ENCODE results near the gene PTTG1IP.

Gene PTTG1IP

DNA sequence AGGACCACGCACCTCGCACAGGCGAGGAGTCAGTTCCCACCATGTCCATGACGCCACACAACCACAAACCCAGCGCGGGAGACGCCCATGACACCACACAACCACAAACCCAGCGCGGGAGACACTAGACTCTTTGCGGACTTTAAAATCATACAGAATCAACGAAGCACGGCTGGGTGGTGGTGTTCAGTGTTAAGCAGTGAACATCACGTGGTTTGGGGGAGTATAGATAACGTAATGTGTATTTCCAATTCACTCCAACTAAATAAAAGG lies 19.2 kb downstream of the PTTG1IP start:
- Mint-ChIP-seq H3K36me3 (peaks cover 100% of the 10 kb centered on the region), H3K4me3 (no peak overlapping the region), H3K9me3 (no peaks in the 10 kb centered on the region), H3K27ac (peak overlapping the region; percentile 63), H3K4me1 (peaks cover 27% of the 10 kb centered on the region)
- DNase-seq (ENCODE audit: low spot score in 2 of 2) = no peak
- ATAC-seq = peak; percentile 37

DNA sequence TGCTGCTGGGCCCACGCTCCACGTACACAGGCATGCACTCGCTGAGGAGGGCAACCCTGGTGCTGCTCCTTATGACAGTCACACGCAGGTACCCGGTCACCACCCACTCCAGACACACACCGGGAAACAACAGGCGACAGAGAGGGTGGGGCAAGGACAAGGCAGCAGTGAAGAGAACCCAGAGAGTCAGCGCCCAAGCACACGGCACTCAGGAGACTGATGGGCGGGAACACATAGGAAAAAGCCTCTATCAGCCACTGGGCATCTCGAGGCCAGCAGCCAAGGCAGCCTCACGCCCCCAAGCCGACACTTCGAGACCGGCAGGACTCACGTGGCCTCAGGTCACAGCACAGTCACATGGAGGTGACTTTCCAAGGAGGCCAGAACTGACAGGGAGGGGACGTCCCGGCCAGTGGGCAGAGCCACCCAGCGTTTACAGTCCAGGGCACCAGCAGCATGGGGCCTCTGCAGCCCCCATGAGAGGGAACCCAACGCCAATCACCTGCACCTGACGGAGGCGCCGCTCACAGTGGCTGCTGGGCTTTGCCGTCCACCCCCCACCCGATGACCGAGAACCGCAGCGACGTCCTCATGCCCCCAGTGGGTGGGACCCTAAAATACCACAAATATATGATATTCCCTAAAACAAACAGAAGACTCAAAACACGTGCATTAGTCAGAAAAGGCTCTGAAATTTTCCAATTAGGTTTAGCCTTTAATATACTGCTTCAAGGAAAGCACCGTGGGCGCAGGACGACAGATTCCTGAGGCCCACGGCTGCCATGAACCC lies 19.7 kb downstream of the PTTG1IP start:
- ATAC-seq (no peak), DNase-seq (ENCODE audit: low spot score in 2 of 2) (no peak)
- Mint-ChIP-seq H3K27ac (peak overlapping the region; percentile 63), H3K4me3 (no peak overlapping the region), H3K9me3 (no peaks in the 10 kb centered on the region), H3K4me1 (peaks cover 27% of the 10 kb centered on the region), H3K36me3 (peaks cover 100% of the 10 kb centered on the region)

DNA sequence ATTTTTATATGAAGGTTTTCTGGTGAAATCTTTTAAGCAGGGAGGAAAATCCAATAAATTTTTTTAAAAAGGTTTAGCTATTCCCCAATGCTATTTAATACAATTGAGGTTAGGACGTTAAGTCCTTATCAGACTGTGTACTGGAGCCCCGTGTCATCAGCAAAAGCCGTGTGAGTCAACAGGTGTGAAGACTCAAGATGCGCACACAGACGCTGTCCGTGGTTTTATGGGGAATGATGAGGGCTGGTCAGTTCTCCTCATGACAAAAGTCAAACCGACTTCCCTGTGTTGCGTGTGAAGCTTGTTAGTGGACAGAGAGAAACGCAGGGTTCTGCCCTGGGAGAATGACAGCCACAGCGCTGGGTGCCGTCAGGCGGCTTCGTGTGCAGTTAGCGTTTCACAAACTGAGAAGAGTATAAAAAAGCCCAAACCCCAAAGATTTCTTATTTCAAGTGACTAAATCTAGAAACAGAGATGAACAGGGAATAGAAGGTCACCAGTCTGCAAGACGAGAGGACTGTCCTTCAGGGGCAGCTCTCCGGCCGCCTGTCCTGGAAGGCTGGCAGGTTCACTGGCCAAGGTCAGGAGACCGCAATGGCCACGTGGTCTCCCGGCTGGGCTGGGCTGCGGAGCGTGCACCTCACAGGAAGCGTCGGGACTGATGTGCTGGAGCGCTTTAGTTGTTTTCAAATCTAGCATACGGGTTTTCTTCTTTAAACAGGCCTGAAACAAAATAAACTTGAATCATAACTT lies 22.4 kb downstream of the PTTG1IP start:
- ATAC-seq = no peak
- Mint-ChIP-seq H3K9me3 (no peaks in the 10 kb centered on the region), H3K27ac (peak overlapping the region; percentile 34), H3K36me3 (peaks cover 81% of the 10 kb centered on the region), H3K4me1 (peaks cover 32% of the 10 kb centered on the region), H3K4me3 (no peak overlapping the region)
- no peak for DNase-seq (ENCODE audit: low spot score in 2 of 2)

DNA sequence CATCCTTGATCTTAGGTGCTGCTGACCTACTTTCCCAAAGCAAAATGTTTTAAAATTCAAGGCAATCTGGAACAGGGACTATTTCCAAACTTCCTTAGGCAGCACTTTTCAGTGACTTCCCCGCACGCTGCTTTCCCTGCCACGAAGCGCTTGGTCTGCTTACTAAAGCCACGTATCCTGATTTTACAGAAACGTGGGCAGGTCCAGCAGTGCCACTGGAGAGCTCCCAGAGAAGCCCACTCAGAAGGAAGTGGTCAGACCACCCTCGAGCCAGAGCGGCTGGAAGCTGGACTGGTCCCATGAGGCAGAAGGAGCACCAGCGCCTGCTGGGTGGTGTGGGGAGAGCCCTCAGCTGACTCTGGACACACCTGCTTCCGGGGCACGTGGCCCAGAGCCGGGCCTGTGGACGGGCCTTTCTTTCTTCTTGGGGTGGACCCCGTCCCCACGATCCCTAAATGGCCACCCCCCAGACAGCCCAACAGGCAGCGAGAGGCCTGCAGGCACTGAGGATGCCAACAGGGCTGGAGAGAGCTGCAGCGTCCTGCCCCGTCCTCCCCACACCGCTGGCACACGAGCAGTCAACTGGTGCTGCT lies 23.2 kb downstream of the PTTG1IP start:
- peaks cover 73% of the 10 kb centered on the region for H3K36me3 Mint-ChIP-seq
- no peak for ATAC-seq
- H3K9me3 Mint-ChIP-seq = no peaks in the 10 kb centered on the region
- H3K27ac Mint-ChIP-seq = no peak overlapping the region
- peaks cover 31% of the 10 kb centered on the region for H3K4me1 Mint-ChIP-seq
- DNase-seq (ENCODE audit: low spot score in 2 of 2) = no peak
- no peak overlapping the region for H3K4me3 Mint-ChIP-seq

DNA sequence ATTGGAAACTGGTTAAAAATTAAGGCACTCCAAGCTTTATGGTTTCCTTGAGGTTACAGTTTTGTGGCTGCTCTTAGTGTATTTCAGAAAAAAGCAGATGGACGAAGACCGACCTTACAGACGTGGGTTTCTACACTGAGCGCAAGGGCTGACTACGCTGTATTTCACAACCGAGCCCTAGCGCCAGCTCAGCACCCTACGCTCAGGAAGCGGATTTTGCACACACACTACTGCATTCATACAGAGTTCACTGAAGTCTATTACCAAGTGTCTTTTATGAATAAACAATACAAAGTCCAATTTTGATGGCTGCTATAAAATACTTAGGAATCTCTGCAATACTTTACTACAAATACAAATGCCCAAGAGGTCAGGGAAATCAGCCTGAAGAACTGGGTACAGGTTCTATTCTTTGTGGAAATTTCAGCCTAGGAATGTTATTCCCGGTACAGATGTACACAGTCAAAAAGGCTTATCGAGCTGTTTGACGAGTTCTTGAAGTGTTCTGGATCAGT lies 23.8 kb downstream of the PTTG1IP start:
- H3K36me3 Mint-ChIP-seq = peaks cover 67% of the 10 kb centered on the region
- no peak for ATAC-seq
- H3K9me3 Mint-ChIP-seq = no peaks in the 10 kb centered on the region
- peaks cover 25% of the 10 kb centered on the region for H3K4me1 Mint-ChIP-seq
- no peak overlapping the region for H3K27ac Mint-ChIP-seq
- no peak overlapping the region for H3K4me3 Mint-ChIP-seq
- no peak for DNase-seq (ENCODE audit: low spot score in 2 of 2)

DNA sequence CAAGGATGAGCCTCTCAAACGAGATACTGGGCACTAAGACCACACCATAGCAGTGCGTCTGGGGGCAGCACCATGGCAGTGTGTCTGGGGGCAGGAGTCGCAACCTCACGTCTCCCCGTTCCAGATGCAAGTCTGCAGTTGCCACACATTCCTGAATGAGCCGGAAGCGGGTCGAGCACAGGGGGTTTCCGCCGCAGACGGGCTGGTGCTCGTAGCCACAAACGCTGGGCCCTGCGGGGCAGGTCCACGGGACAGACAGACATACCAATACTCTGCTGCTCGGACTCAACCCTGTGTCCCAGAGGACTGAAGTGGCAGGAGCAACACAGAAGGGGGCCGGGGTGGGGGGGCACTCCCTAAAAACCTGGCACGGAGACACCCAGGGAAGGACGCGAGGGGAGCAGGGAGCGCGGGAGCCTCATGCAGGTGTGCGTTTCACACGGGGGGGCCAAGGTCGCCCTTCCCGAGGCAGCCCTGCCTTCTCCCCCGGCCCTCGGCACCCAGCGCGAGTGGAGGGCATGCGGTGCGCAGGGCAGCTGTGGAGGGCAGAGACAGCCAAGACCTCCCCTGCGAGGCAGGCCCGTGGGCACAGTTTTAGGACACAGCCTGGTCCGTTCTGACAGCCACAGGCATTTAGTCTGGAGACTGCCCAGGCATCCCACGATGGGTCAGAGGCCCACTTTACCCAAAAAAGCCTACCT lies 24.5 kb downstream of the PTTG1IP start:
- Mint-ChIP-seq H3K36me3 (peaks cover 65% of the 10 kb centered on the region), H3K27ac (no peak overlapping the region), H3K9me3 (no peaks in the 10 kb centered on the region), H3K4me1 (peaks cover 18% of the 10 kb centered on the region), H3K4me3 (no peak overlapping the region)
- no peak for ATAC-seq
- DNase-seq (ENCODE audit: low spot score in 2 of 2) = no peak

DNA sequence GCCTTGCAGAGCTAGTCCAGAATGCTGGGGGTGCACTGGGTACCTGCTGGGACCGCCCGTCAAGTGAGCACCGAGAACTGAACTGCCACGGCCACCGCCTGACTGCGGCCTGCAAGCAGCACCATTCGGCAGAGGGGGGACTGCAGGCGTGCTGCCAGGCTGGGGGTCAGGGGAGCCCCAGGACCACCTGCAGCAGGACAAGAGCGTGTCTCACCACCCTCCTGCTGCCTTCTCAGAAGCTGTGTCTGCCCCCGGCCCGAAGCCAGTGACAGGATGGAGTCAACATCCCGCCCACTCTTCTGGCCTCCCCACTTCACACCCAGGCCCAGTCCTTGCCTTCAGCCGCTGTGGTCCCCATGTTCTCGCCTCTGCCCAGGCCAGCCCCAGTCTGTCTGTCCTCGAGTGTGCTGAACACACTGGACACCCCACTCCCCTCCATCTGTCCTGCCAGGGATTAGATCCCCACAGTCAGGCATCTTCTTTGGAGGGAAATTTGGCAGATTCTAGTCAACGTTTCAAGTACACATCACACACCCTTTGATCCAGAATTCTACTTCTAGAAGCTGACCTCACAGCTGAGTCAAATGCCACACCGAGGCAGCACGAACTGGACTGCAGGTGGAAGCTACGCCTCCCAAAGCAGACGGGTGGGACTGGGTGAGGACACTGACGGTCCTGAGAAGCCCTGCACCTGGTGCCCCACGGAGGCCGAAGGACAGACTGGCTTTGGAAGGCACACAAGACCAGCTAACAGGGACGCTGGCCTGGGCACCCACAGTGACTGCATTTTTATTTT lies 26.0 kb downstream of the PTTG1IP start:
- Mint-ChIP-seq H3K9me3 (no peaks in the 10 kb centered on the region), H3K27ac (no peak overlapping the region), H3K4me1 (peaks cover 10% of the 10 kb centered on the region), H3K36me3 (peaks cover 50% of the 10 kb centered on the region), H3K4me3 (no peak overlapping the region)
- no peak for ATAC-seq
- no peak for DNase-seq (ENCODE audit: low spot score in 2 of 2)

DNA sequence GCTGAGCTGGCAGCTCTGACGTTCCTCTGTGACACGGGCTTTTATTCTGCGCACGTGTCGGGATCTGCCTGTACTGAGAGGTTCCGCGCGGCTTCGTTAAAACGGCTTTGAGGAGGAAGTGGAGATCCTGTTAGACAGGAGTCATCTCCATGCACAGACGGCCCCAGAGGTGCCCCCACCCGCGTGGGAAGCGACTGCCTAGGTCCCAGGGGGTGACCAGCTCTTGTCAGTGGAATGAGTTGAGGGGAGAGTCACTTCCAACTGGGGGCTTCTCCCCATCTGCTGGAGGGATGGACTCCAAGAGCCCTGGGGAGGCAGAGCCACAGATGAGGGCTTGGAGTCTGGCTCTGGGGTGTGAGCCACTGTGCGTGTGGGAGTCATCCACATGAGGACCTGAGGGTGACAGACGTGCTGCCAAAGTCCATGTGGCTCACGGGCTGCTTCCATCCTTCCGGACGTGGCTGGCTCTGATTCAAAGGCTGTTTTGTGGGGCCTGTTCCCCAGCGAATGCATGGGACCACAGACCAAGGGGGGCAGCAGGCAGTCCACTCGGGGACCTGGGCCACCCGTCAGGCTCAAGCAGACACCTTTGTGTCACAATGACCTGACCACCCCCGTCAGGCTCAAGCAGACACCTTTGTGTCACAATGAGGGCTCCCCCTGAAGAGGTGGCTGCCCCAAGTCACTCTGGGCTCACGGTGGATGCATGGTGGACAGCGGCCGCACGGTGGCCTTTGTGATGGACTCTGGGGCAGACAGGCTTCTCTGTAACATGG lies 26.8 kb downstream of the PTTG1IP start:
- no peaks in the 10 kb centered on the region for H3K9me3 Mint-ChIP-seq
- H3K4me3 Mint-ChIP-seq = peak overlapping the region; percentile 54
- peaks cover 10% of the 10 kb centered on the region for H3K4me1 Mint-ChIP-seq
- H3K27ac Mint-ChIP-seq = peak overlapping the region; percentile 74
- DNase-seq (ENCODE audit: low spot score in 2 of 2) (no peak), ATAC-seq (peak; percentile 8)
- H3K36me3 Mint-ChIP-seq = peaks cover 42% of the 10 kb centered on the region

DNA sequence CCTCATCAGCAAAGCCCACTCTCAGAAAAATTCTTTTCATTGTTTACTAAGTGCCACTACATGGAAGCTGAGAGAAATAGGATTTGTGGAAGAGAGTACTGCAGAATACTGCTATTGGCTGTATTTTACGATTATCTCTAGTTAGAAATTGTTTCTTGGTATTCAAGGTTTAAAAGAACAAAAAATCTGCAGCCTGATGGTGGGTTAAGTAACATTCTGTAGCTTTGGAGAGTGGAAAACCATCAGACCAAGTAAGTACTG lies 27.3 kb downstream of the PTTG1IP start:
- peak overlapping the region; percentile 54 for H3K4me3 Mint-ChIP-seq
- ATAC-seq = no peak
- DNase-seq (ENCODE audit: low spot score in 2 of 2) = no peak
- peak overlapping the region; percentile 74 for H3K27ac Mint-ChIP-seq
- H3K9me3 Mint-ChIP-seq = no peaks in the 10 kb centered on the region
- peaks cover 10% of the 10 kb centered on the region for H3K4me1 Mint-ChIP-seq
- peaks cover 37% of the 10 kb centered on the region for H3K36me3 Mint-ChIP-seq

DNA sequence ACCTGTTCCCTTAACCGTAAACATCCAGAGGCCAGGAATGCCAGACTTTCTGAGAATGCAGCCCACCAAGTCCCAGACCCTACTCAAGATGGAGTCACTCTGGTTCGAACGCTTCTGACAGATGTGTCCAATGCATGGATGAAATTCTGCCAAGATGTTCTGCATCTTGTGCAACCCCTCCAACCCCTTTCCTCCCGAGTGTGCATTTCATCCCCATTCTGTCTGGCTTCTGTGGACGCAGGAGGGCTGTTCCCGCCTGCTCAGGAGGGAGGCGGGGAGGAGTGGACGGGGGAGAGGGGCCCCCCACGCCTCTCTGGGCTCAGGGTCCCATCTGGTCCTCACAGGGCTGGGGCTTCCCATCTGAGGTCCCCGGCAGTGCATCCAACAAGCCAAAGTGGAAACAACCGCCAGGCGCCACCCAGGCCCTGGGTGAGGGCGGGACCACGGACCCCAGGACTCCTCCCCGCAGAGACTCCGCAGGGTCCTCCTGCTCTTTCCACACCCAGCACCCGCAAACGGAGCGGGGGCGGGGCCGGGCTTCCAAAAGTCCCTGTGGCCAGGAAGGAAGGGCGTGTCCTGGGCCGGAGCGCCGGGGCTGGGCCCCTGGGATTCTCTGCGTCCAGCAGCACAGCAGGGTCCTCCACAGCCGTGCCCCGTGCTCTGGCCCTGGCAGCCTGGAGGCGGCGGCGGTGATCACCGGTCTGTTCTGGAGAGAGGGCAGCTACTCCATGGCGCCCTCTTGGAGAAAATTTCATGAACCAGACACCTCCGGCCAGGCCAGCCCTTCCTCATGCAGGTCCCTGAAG lies 27.9 kb downstream of the PTTG1IP start:
- peak; percentile 42 to 72 for DNase-seq (ENCODE audit: low spot score in 2 of 2)
- ATAC-seq = peak; percentile 81
- Mint-ChIP-seq H3K36me3 (peaks cover 32% of the 10 kb centered on the region), H3K9me3 (no peaks in the 10 kb centered on the region), H3K27ac (peak overlapping the region; percentile 74), H3K4me3 (peak overlapping the region; percentile 54), H3K4me1 (peaks cover 10% of the 10 kb centered on the region)

DNA sequence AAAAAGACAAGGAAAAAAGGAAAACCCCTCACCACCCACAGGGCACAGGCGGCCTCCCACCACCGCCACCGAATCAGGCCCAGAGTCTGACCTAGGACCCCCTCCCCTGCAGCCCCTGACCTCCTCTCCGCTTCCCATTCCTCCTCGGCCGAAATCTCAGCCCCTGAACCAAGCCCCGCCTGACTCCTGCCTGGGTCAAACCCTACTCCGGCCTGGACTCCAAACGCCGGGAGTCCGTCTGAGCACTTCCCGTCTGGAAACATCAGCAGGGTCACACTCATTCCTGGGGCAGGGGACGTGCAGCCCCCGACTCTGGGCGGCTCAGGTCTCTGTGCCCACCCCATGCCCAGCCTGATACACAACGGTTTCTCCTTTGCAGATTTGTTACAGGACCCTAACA lies 29.2 kb downstream of the PTTG1IP start:
- Mint-ChIP-seq H3K36me3 (peaks cover 18% of the 10 kb centered on the region), H3K9me3 (no peaks in the 10 kb centered on the region), H3K4me1 (peaks cover 10% of the 10 kb centered on the region), H3K27ac (no peak overlapping the region), H3K4me3 (peak overlapping the region; percentile 6)
- no peak for DNase-seq (ENCODE audit: low spot score in 2 of 2)
- ATAC-seq = no peak

DNA sequence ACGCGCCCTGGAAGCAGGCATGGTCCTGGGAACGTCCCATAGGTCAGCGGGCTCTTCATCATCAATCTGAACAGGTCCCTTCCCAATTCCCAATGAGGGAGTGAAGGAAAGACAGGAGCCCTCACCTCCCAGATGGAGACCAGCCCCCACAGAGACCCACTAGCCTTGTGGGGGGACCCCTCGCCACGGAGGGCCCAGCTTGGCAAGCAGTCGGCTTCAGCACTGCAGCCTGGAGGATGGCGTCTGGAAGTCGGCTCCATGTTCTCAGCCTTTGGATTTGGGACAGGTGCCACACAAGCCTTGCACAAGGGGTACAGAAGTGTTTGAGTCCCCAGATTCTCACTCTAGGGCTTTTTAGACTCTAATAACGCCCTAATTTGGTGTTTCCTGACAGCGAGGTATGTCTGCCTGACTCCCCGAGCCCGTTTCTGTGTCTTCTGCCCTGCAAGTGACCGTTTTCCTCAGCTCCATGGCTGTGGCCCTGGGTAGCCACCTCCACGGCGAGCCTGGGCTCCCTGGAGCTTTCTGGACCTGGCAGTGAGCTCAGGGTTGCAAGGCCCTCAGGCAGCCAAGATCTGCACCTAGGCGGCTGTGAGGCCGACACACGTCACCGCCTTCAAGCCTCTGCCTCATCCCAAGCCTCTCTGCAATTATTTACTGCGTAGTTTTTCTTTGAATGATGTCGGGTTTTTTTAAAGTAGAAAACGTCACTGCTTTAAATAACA lies 30.6 kb downstream of the PTTG1IP start:
- no peak for ATAC-seq
- H3K4me3 Mint-ChIP-seq = no peak overlapping the region
- peaks cover 6% of the 10 kb centered on the region for H3K36me3 Mint-ChIP-seq
- DNase-seq (ENCODE audit: low spot score in 2 of 2) = no peak
- H3K27ac Mint-ChIP-seq = no peak overlapping the region
- no peaks in the 10 kb centered on the region for H3K9me3 Mint-ChIP-seq
- H3K4me1 Mint-ChIP-seq = peaks cover 10% of the 10 kb centered on the region

DNA sequence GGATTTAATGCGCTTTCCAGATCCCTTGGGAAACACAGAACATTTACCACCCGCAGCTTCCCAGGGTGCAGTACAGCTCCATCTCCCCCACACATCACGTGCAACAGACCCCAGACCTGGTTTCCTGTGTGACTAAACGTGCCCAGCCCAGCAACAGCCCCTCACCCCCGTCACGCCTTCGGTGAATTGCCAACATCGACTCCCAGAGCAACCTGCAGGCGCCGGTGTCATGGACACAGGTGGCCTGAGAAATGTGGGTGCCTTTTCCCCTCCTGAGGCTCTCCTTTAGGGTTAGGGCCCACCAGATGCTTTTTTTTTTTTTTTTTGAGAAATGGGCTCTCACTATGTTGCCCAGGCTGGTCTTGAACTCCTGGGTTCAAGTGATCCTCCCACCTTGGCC lies 31.4 kb downstream of the PTTG1IP start:
- no peak overlapping the region for H3K4me3 Mint-ChIP-seq
- no peak for ATAC-seq
- no peaks in the 10 kb centered on the region for H3K9me3 Mint-ChIP-seq
- H3K36me3 Mint-ChIP-seq = peaks cover 6% of the 10 kb centered on the region
- peaks cover 10% of the 10 kb centered on the region for H3K4me1 Mint-ChIP-seq
- DNase-seq (ENCODE audit: low spot score in 2 of 2) = no peak
- H3K27ac Mint-ChIP-seq = no peak overlapping the region

Measured in stimulated activated effector memory CD8-positive, alpha-beta T cell treated with anti-CD3 and anti-CD28 coated beads, Interleukin-12 subunit alpha, Interleukin-12 subunit beta, amount 100 ng/mL, for 72 hours (primary cell).